HG03378 (cell line): ENCODE measurements around the gene CXorf66.
A peak's percentile ranks its signal among the peaks of the same experiment; 100 is the strongest.
"Not testable (repeated sequence)": the region's sequence is repeated elsewhere in the genome, so short reads cannot be mapped to it uniquely, and the experiment has no call there.

ENCODE experiments used
- ATAC-seq: cut with Tn5 transposase; IDR thresholded peaks from one replicate; pipeline ENCODE4 v1.9.1; 2021; ENCODE audit warnings: mild to moderate bottlenecking, moderate library complexity; ENCODE audit not compliant: unreplicated experiment

The CXorf66 gene

GRCh38 chrX:139965421-139965820 lies at the start of gene CXorf66:
Gene CXorf66 (minus strand): TSS chrX:139965521. CDS start chrX:139965496, 25 bp downstream.
- no peak for ATAC-seq

GRCh38 chrX:139982856-139983255 lies 17.5 kb upstream of the CXorf66 start:
- no peak for ATAC-seq

GRCh38 chrX:139974471-139974870 lies 9.2 kb upstream of the CXorf66 start:
- no peak for ATAC-seq

GRCh38 chrX:139972629-139973624 lies 7.6 kb upstream of the CXorf66 start:
- ATAC-seq: no peak

- ATAC-seq: no peak
Measured at GRCh38 chrX:139972113-139972512, 6.8 kb upstream of the CXorf66 start.

GRCh38 chrX:139971394-139971749 lies 6.1 kb upstream of the CXorf66 start:
- no peak for ATAC-seq

GRCh38 chrX:139969286-139969685 lies 4.0 kb upstream of the CXorf66 start:
- no peak for ATAC-seq

GRCh38 chrX:139967750-139968149 lies 2.4 kb upstream of the CXorf66 start:
- ATAC-seq: no peak

- ATAC-seq: no peak
Measured at GRCh38 chrX:139967300-139967699, 2.0 kb upstream of the CXorf66 start.

- ATAC-seq: not testable (repeated sequence)
Measured at GRCh38 chrX:139966159-139966558, 838 bp upstream of the CXorf66 start.

GRCh38 chrX:139961091-139961490 lies 4.2 kb downstream of the CXorf66 start:
- not testable (repeated sequence) for ATAC-seq

GRCh38 chrX:139949703-139950102 lies 15.6 kb downstream of the CXorf66 start:
- ATAC-seq: no peak

GRCh38 chrX:139945075-139945474 lies 20.2 kb downstream of the CXorf66 start:
- no peak for ATAC-seq

- no peak for ATAC-seq
Measured at GRCh38 chrX:139936259-139936658, 29.1 kb downstream of the CXorf66 start.

- no peak for ATAC-seq
Measured at GRCh38 chrX:139933904-139934303, 31.4 kb downstream of the CXorf66 start.

GRCh38 chrX:139932901-139933796 lies 32.2 kb downstream of the CXorf66 start, which contains the start of gene ATP11C:
Gene ATP11C (minus strand): TSS chrX:139933053. CDS start chrX:139932042, 1,011 bp downstream.
- peak; percentile 69 for ATAC-seq

GRCh38 chrX:139932073-139932900 lies 33.0 kb downstream of the CXorf66 start:
- peak; percentile 30 for ATAC-seq

- no peak for ATAC-seq
Measured at GRCh38 chrX:139931646-139932072, 33.7 kb downstream of the CXorf66 start.

GRCh38 chrX:139930916-139931645 lies 34.2 kb downstream of the CXorf66 start:
- ATAC-seq: no peak

- ATAC-seq: no peak
Measured at GRCh38 chrX:139930401-139930800, 34.9 kb downstream of the CXorf66 start.
